HG03097 (cell line): ENCODE measurements around the gene CCDC146.
"Not testable (repeated sequence)": the region's sequence is repeated elsewhere in the genome, so short reads cannot be mapped to it uniquely, and the experiment has no call there.

Experiments
- ATAC-seq: cut with Tn5 transposase; IDR thresholded peaks from one replicate; pipeline ENCODE4 v1.9.1; 2021; ENCODE audit not compliant: unreplicated experiment, low FRiP score

The CCDC146 gene

DNA sequence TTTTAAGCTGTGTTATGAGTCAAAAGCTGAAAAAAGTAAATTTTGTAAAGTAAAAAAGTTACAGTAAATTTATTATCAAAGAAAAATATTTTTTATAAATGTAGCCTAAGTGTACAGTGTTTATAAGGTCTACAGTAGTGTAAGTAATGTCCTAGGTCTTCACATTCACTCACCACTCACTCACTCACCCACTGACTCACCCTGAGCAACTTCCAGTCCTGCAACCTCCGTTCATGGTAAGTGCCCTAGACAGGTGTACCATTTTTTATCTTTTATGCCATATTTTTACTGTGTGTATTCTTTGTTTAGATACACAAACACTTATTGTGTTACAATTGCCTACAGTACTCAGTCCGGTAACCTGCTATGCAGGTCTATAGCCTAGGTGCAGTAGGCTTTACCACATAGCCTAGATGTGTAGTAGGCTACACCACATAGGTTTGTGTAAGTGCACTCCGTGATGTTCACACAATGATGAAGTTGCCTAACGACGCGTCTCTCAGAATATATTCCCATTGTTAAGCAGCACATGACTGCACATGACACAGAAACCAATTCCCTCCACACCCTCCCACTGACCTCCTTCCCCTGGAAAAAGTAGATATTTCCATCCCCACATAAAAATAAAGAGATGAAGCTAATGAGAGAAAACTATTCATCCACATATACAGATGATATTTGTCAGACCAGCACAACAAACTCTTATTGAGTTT lies 122.0 kb downstream of the CCDC146 start:
- no peak for ATAC-seq

DNA sequence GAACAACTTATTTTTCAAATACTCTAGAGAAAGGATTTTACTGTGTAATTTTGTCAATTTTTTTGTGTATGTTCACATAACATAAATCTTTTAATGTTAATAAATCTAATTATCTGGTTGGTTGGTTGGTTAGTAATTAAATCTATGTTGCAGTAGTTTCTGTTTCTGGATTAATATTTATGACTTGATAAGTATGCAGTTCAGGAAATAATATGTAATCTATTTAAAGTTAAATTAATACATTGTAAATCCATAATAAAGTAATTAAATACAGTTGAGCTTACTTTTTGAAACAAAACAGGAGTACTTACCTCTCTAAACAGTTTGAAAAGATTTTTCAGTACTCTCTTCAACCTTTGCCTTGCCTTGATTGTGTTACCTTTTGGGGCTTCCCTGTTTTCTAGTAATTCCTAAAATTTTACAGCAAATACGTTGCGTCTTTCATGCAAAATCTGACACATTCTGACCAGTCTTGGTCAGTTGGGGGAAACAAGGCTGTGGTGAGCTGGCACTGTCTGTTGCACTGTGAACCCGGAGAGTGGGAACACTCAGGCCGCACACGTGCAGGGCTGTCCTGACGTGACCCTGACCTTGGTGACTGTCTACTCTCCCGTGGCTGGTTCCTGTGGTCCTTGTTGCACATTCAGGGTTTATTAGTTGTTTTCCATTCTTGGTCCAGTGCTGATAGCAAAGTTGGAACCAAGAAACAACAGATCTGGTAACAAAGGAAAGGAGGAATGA lies 122.8 kb downstream of the CCDC146 start:
- ATAC-seq = no peak

DNA sequence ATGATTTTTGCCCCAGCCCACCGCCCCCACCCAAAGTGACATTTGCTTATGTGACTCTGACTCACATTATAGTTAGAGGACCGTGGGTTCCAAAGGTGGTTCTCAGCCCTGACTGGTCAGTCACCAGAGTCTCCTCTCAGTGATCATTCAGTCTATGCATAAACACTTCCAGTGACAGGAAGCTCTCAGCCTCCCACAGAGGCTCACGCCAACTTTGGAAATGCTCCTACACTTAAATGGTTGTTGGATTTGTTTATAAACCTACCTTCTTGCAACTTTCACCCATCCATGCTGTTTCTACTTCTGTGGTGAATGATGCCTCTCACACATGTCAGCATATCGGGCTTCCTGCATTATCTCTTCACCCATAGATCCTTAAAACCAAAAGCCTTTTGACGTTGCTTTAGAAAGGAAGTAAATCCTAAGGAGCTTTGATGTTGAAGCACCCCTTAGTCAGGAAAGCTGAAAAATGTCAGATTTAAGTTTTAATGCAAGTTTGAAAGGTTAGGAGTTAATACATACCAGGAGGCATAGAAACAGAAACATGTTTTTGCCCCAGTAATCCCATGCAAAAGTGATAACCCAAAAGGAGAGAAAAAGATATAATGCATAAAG lies 123.7 kb downstream of the CCDC146 start:
- ATAC-seq = no peak

DNA sequence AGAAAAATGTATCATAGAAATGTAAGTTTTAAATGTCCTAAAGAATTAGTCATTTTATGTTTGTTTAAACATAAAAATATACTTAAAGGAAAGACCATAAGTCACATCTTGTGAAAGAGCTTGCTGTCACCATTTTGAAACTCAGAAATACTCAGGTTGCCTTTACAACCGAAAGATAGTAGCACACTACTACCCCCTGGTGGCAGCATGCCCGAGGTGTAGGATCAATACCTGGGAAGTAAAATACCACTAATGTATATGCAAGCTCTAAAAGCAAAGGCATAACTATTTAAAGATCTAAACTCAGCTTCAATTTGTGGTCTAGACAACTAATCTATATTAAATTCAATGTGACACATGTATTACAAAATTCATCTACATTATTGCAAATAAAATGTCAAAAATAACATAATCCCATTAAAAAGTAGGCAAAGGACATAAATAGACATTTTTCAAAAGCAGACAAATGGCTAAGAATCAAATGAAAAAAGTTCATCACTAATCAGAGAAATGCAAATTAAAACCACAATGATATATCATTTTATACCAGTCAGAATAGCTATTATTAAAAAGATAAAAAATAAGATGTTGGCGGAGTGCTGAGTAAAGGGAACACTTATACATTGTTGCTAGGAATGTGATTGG lies 124.9 kb downstream of the CCDC146 start:
- no peak for ATAC-seq

DNA sequence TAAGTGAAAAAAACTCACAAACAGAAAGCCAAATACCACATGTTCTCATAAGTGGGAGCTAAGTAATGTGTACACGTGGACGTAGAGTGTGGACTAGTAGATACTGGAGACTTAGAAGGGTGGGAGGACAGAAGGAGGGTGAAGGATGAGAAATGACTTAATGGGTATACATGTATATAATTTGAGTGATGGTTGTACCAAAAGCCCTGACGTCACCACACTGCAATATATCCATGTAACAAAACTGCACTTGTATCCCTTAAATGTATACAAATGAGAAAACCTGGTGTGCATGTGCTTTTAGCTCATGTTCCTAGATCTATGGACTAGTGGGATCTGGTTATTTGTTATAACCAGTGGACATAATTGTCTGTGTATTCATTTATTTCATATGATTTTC lies 125.7 kb downstream of the CCDC146 start:
- no peak for ATAC-seq

DNA sequence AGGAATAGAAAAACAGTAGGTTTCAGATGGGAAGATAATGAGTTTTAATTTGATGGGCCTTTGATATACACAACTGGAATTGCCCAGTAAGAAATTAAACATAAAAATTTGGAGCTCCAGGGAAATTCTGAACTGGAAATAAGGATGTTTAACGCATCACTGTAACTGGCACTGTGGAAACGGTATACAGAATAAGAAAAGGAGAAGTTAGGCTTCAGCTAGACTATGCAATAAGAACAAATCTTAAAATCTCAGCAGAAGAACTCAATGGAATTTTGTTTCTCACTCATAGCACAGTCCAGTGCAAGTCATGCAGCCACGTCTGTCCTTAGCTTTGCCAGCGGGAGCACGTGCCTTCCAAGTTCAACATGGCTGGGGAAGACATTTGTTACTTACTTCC lies 130.1 kb downstream of the CCDC146 start:
- ATAC-seq = no peak

DNA sequence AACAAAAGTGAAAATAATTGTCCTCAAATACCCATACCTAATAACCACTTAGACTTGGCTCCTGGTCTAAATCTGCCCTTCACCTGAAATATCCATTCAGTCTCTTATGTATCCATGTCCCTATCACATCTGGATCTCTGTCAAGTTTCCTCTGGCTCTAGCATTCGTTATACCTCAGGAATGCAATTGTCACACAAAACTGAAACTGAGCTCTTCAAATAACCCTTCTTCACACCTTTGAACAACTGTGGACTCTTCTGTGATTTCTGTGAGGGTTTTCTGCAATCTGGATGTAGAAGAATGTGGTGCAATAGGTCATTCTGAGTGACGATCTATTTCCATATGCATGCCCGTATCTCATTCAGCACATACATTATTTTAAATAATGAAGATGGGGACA lies 130.7 kb downstream of the CCDC146 start:
- no peak for ATAC-seq

DNA sequence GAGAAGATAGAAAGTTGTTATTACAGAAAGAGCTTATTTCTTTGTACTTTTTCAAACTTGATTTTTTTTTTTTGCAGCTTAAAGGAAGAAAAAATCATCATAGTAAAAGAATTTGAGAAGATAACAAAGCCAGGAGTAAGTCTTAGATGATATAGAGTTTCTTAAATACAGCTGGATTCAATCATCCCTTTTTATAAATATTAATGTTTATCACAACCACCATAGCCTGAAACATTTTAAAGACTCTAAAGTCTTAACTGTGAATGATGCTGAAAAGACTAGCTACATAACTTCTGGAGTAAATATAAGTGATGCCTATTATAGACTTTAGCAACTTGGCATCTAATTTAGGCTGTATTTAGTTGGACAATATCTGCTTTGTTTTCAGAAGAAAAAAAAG lies 132.0 kb downstream of the CCDC146 start:
- no peak for ATAC-seq

DNA sequence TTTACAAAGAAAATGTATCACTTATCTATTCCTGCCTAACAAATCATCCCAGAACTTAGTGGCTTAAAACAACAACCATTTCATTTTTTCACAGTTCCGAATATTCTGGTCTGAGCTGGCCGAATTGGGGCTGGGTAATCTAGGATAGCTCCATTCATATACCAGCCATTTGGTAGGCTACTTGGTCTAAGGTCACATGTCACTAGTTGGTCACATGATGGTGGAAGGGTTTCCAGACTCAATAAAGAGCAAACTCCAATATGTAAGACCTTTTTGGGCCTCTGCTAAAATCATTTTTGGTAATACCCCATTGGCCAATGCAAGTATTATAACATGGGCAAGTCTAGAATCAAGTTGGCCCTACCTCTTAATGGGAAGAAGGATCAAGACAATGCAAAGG lies 132.5 kb downstream of the CCDC146 start:
- no peak for ATAC-seq

DNA sequence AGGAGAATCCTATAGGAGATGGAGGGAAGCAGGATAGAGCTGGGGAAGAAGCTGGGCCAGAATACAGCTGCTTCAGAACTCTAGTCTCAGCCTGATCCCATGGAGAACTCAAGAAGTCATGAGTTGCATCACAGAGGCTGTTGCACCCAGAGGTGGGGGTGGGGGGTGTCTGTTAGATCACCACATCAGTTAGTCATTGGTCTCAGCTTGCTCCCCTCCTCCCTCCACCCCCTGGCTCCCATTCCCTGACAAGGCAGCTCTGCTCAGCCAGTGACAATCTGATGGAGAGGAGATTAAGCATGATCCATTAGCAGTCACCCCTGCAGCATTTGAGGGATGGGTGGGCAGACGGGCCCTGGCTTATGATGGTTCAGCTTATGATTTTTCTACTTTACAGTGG lies 135.6 kb downstream of the CCDC146 start:
- no peak for ATAC-seq

DNA sequence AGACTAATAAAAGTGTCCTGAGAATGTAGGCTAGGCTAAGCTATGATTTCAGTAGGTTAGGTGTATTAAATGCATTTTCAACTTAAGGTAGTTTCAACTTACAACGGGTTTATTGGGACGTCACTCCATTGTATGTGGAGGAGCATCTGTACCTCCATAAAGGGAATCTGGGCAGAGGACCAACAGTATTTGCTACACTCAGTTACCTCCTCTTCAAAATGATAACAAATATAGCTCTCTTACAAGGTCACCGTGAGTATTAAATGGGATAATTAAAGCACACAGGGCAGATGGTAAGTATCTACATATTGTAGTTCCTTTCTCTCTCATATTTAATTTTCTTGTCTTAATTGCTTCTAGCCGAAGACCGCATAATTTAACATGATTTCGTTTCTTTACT lies 136.2 kb downstream of the CCDC146 start:
- ATAC-seq = no peak

DNA sequence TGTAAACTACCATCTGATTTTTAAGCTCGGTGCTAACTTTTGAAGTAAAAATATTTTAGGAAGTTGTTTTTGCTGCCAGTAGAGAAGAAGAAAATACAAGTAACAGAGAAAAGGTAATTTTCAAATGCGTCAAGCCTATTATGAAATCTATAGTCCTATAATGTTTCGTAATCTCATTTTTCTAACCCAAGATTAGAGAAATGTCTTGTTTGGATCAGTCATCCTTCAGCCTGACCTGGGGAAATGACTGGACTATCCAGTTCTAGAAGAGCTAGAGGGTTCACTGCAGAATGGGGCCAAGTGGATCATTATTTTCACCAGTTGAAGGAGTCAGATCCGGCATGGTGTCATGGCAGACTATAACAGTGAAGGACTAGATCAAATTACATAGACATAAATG lies 139.9 kb downstream of the CCDC146 start:
- no peak for ATAC-seq

DNA sequence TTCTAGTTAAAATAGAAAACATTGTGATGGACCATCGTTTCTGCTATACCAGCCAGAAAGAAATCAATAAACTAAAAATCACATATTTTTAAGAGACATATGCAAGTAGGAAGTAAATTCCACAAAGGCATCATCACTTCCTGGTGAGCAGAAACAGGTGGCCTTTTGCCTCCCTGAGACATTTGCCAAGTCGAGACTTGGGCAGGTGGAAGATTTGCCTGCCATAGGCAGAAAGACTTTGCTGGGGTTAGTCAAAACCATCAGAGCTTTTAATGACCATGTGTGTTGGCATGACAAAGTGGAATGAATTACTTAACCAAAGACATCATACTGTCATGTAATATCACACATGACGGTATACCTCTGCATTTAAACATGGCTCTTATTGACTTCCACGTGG lies 143.3 kb downstream of the CCDC146 start:
- ATAC-seq = no peak

DNA sequence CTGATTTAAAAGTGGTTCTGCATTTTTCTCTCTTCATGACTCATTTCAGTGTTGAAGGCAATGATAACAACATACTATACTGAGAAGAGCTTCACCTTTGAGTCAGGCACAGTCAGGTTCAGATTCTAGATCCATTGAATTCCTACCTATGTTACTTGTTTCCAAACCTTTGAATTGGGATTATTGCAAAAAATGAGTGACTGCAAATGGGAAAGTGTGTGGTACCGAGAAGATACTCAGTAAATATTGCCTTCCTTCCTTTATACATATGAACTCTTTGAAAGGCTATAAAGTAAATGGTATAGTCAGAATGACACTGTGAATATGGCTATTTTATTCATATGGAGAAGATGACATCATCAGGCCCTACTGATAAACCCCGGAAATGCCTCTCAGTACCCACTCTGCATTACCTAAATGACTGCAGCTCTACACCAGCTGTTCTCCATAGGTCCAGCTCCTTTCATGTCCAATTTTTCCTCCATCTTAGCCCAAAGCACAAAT lies 143.9 kb downstream of the CCDC146 start:
- ATAC-seq = peak; percentile 56

DNA sequence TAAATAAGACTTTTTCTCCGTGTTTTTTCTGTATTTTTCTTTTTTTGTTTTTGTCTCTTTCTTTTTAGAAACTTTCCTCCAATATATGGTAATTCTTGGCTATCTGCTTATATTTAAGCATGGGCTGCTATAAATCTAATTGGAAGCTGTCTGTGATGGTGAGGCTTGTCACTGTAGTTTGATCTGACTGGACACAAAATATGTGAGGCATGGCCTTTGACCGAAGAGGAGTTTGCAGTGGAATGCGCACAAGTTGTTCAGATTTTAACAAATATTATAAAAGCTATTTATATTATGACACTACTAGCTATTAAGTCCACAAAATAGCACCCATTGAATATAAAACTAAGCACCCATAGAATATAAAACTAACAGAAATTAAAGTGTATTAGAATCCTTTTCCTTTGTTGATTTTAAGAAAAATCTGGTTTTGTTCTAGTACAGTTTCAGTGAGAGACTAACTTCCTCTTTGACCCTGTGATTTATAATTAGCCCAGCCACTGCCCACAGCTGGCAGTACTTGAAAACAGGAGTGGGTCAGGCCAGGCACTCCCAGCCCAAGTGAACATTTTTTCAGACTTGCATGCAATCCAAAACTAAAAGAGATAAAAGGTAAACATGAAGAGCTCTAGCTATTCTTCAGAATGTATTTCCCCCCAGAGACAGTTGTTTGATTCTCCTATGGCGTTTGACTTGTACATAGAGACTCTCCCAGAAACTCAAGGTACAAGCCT lies 147.1 kb downstream of the CCDC146 start:
- ATAC-seq = peak; percentile 65

DNA sequence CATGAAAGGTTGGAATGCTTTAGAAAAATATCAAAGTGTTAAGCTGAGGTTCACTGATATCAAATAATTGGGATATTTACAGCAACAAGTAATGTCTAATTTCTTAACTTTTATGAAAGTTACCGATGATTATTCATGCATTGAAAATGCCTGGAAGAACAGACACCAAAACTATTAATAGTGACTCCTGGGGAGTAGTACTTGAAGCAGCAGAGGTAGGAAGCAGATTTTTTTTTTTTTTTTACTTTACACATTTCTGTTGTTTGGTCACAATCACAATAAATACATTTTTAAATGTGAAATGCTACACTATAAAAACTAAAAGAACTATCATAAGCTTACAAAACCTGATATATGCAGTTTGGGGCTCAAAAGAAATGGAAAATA lies 147.7 kb downstream of the CCDC146 start:
- no peak for ATAC-seq

DNA sequence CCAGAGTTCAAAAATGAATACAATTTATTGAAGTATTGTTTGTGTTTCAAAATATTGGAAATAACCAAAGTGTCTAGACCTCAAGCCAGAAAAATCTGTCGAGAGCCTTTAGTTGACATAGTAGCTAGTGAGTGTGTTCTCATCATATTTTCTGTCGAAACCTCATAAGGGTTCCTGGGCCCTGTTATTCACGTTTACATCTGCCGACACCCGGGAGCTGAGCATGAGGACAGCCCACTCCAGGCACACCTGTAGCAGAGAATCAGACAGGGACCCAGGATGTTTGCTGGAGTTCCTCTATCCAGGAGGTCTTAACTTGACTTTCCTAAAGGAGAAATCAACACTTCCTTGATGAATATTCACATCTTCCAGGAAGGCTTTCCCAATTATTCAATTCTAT lies 149.4 kb downstream of the CCDC146 start:
- no peak for ATAC-seq

DNA sequence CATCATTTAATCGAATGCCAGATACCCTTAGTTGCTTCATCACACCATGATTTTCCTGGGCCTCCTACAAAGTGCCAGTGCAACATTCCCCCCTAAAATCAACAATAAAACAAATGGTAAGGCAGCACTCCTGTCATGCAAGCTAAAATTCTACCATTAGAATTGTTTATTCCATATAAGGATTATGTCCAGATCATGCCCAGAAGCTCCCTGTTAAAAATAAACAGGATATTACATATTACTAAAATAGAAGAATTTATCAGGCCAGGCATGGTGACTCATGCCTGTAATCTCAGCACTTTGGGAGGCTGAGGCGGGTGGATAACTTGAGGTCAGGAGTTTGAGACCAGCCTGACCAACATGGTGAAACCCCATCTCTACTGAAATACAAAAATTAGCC lies 153.2 kb downstream of the CCDC146 start:
- ATAC-seq = not testable (repeated sequence)

DNA sequence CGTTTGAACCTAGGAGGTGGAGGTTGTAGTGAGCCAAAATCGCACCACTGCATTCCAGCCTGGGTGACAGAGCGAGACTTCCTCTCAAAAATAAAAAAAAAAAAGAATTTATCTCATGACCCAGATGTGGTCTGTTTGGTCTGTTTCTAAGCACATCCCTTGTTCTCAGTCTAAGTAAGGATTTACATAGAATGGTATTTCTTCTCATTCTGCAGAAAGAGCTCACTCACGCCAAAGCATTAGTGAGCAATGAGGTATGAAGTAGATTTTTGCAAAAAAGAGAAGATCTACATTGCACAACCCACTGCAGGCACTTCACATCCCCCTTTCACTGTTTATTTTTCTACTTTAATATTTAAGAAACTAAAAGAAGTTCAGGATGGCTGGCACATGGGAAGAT lies 153.7 kb downstream of the CCDC146 start:
- ATAC-seq = no peak

DNA sequence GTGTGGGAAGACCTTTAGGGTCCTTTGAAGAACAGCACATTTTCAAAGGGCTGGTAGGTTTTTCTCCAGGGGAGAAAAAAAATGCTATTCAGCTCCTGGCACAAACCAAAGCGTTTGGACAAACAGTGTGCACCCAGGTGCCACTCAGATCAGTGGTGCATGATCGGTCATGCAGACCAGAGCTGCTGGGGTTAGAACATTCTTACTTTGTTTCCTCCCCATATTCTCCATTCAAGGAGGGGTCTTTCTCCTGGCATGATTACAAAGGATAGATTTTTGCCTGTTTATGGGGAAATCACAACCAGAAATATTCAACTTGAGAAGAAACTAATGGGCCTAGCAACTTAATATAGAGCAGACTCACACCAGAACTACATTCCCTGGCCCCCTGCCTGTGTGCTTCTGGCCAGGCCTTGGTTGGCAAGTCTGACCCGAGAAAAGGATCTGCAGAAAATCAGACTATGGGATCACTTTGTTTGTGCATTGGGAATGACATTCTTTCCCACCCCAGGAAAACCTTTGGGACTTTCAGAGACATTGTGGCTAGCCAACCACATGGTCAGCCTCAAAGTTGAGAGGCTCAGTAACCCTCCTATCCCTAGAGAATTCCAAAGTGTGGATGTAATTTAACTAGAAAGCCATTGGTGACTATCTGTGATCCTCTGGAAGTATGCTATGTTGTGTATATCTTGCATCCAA lies 159.5 kb downstream of the CCDC146 start:
- no peak for ATAC-seq
